Body of pancreas (tissue), 4 donors: ENCODE data around the gene PHF24. TPM values are rescaled to one million over a fixed set of nuclear protein-coding genes. Genes with fewer than 3 reads are reported as not detected.
A peak's percentile ranks its signal among the peaks of the same experiment; 100 is the strongest.

ENCODE experiments used
- ATAC-seq: fragments of 150-250 bp; one replicate; pipeline ENCODE4 v1.9.1; 2016
- DNase-seq, 4 donors: peaks; one replicate each; pipeline ENCODE4 v3.0.0-alpha.2; 2019
- H3K27ac ChIP-seq, 4 donors: fragments of 200-600 bp; sonication (generic); 1 replicate in 3 of 4; 2 replicates in 1 of 4; pipeline versions ENCODE4 v1.5.1 to v1.6.1; 2016 to 2019; ENCODE audit warnings: mild to moderate bottlenecking in 1 of 4, mixed read lengths in 1 of 4, moderate library complexity in 1 of 4
- H3K27me3 ChIP-seq, 2 donors: fragments of 200-600 bp; sonication (generic); one replicate each; pipeline ENCODE4 v1.6.0; 2016; ENCODE audit warnings: mild to moderate bottlenecking in 1 of 2
- H3K36me3 ChIP-seq, 2 donors: fragments of 200-600 bp; sonication (generic); replicated peaks in 1 of 2; 2 replicates each; pipeline ENCODE4 v1.5.1; 2016; ENCODE audit warnings: low read depth in 2 of 2; ENCODE audit not compliant: insufficient read depth in 1 of 2
- H3K4me1 ChIP-seq: fragments of 200-600 bp; sonication (generic); one replicate; pipeline ENCODE4 v1.6.0; 2016
- H3K4me3 ChIP-seq, 2 donors: fragments of 200-600 bp; sonication (generic); 1 replicate in 1 of 2; 2 replicates in 1 of 2; pipeline ENCODE4 v1.5.1; 2016 to 2019
- H3K9me3 ChIP-seq, 3 donors: fragments of 200-600 bp; sonication (generic); 1 replicate in 2 of 3; 2 replicates in 1 of 3; pipeline ENCODE4 v1.5.1; 2016
- POLR2A ChIP-seq, 3 donors: fragments of 450-650 bp; IDR thresholded peaks; one replicate each; pipeline ENCODE4 v1.6.1; 2016; ENCODE audit warnings: antibody characterized with exemption in 3 of 3, mild to moderate bottlenecking in 2 of 3
- WGBS, 2 donors: methylation state at CpG; one replicate each; pipeline ENCODE4 v1.1.5; 2017; 5-methylcytosine and 5-hydroxymethylcytosine counted together
- intact Hi-C: fragments of 100-400 bp; cut with DNase I; formaldehyde crosslinking; loops from one replicate; pipeline ENCODE4 v1.15.1; 2023
- total RNA-seq, 2 donors: library from RNA; depleted of rRNA; stranded (reverse); fragments of >200 nt; gene quantifications; one replicate each; pipeline ENCODE4 v1.1.0, GENCODE V29; 2016
- TF ChIP-seq, protein P1 (sequence below), 7 experiments: fragments of 450-650 bp in 4 of 7; fragments of 200-600 bp in 3 of 7; sonication (generic) in 3 of 7; IDR thresholded peaks; one replicate each; pipeline ENCODE4 v1.5.1; 2016 to 2019; ENCODE audit warnings: antibody characterized with exemption in 7 of 7

Gene PHF24
- total RNA-seq, 2 donors from 2014 or later = 0.26 TPM; not detected in 1

DNA sequence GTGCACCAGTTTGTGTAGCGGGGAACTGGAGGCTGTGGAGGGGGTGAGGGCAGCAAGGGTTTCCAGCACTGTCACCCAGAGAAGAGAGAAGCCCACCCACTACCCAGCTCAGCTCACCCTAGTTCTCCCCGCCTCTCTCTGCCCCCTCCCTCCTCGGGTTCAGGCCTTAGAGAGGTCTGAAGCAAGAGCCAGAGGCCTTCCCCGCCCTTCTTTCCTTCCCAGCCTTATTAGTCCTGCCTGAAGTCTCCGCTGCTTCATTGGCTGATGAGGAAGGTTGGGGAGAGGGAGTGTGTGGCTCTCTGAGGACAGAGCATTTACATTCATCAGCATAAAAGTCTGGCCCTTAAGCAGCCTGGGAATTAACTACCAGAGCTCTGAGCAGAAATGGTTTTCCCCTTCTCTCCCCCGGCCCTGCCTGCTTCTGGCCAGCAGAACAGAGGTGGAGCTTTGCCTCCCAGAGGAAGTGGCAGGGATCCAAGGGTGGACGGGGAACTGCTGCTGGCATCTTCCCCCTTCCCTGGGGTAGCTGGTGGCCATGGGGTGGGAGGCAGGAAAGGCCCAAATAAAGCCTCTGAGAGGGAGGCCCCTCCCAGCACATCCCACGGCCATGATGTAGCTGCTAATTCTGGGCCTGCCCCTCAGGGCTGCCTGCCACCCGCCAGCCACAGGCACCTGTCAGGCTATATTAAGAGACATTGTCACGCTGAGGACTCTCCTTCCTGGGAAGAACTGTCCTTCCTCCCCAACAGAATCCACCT is 35.6 kb downstream of the PHF24 start:
- WGBS, 2 donors = 67% methylated on average over 7 to 10 of the region's 10 CpGs
- intact Hi-C loops = no loop called here
- ATAC-seq = no peak

DNA sequence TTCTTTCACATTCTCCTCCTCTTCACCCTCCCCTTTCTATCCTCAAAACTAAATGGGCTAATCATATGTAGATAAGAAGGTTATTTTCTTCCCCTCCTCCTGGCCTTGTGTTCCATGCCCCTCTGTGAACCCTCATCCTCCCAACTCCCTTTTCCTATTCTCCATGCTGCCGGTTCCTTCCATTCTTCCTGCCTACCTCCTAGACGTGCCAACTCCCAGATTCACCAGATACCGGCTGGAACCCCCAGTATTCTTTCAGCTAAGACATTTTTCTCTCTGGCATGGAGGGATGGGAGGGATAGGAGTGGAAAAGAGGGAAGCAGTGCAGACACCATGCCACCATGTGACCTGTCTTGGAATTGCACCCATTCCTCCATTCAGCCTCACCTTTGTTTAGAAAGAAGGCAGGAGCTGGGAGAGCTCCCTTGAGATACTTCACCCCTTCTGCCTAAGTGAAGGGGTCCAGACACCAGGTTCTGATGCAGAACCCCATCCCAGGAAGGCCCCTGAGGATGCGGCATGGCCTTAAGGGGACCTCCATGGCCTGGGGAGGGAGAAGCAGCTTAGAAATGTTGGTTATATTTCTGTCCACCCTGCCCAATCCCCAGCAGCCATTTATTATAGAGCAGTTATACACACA is 36.3 kb downstream of the PHF24 start:
- Histone ChIP-seq H3K4me1 (peaks cover 29% of the 10 kb centered on the region), H3K9me3 (no peaks in the 10 kb centered on the region), H3K27me3 (no peaks in the 10 kb centered on the region), H3K36me3 (no peaks in the 10 kb centered on the region), H3K27ac (peak overlapping the region in 2 of 4 donors; percentile 22 to 28), H3K4me3 (no peak overlapping the region)
- DNase-seq (peak in 2 of 4 donors; percentile 41 to 57), ATAC-seq (no peak)
- no peak for TF ChIP-seq POLR2A (IDR thresholded peaks at IDR 0.05)
- TF ChIP-seq, protein P1, sequence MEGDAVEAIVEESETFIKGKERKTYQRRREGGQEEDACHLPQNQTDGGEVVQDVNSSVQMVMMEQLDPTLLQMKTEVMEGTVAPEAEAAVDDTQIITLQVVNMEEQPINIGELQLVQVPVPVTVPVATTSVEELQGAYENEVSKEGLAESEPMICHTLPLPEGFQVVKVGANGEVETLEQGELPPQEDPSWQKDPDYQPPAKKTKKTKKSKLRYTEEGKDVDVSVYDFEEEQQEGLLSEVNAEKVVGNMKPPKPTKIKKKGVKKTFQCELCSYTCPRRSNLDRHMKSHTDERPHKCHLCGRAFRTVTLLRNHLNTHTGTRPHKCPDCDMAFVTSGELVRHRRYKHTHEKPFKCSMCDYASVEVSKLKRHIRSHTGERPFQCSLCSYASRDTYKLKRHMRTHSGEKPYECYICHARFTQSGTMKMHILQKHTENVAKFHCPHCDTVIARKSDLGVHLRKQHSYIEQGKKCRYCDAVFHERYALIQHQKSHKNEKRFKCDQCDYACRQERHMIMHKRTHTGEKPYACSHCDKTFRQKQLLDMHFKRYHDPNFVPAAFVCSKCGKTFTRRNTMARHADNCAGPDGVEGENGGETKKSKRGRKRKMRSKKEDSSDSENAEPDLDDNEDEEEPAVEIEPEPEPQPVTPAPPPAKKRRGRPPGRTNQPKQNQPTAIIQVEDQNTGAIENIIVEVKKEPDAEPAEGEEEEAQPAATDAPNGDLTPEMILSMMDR (IDR thresholded peaks at IDR 0.05) = peak in 6 of 7 experiments; percentile 39 to 69 (median 50)
- 32 to 38% methylated on average over 4 of the region's 4 CpGs for WGBS, 2 donors
- intact Hi-C loops = no loop called here

More for the DNA sequence above, 35.6 kb downstream of the PHF24 start:
- Histone ChIP-seq H3K27me3 (no peaks in the 10 kb centered on the region), H3K4me3 (no peak overlapping the region), H3K9me3 (no peaks in the 10 kb centered on the region), H3K27ac (peak overlapping the region in 2 of 4 donors; percentile 22 to 28), H3K36me3 (no peaks in the 10 kb centered on the region), H3K4me1 (peaks cover 32% of the 10 kb centered on the region)
- TF ChIP-seq POLR2A (IDR thresholded peaks at IDR 0.05) = no peak
- TF ChIP-seq, protein P1 (IDR thresholded peaks at IDR 0.05) = no peak
- peak; percentile 35 to 43 (median 38) for DNase-seq

DNA sequence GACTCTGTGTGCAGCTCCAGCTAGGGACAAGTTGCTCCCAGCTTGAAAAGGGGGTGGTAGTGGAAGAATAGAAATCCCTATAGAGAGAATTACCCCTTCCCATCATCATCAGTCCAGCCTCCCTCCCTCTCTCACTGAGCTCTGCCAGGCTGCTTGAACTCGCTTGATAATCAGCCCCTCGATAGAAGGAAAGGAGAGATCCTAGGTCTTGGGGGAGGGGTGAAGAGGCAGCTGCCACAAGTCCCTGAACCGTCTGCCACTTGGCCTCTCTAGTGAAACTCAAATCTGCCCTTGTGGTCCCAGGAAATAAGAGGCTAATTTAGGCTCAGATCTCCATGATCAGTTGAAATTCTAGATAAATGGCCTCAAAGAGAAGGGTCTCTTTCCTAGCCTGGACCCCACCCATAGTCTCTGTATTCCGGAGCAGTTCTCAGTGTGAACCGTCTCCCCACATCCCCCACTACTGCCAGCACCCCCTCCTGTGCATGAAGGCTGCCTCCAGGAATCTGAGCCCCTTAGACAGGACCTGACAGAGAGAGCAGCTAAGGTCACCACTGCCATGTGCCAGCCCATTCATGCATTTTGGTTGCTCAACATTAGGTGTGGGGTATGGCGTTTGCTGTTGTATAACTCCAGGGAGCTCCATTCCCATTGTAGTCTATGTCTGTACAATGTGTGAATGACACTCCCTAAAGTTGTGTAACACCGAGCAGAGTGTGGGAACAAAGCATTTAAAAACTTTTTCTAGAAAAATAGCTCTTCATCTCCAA is 37.0 kb downstream of the PHF24 start:
- peaks cover 29% of the 10 kb centered on the region for H3K4me1 ChIP-seq
- intact Hi-C loops = no loop called here
- DNase-seq (no peak), ATAC-seq (no peak)
- no peak overlapping the region for H3K4me3 ChIP-seq
- WGBS, 2 donors = 56 to 58% methylated on average over 5 to 7 of the region's 7 CpGs
- no peaks in the 10 kb centered on the region for H3K9me3 ChIP-seq
- no peaks in the 10 kb centered on the region for H3K36me3 ChIP-seq
- no peaks in the 10 kb centered on the region for H3K27me3 ChIP-seq
- peak overlapping the region in 1 of 4 donors; percentile 9 for H3K27ac ChIP-seq
- TF ChIP-seq, protein P1 (IDR thresholded peaks at IDR 0.05) = no peak
- TF ChIP-seq POLR2A (IDR thresholded peaks at IDR 0.05) = no peak

DNA sequence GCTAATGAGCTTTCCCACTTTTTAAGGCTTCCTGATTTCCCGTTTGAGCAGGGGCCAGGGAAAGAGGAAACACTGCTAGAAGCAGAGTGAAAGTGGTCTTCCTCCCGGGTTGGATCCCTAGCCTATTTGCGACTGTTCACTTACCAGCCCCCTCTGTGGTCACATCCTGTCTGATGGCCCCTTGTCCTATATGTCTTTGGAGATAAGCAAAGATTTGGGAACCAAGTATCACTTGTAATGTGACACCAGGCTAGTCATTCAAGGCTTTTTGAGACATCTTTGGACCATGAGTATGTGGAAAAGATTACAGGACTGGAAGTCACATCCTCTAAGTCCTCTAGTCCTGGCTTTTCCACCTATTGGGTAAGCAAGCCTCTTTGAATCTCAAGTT is 37.6 kb downstream of the PHF24 start:
- Histone ChIP-seq H3K4me3 (no peak overlapping the region), H3K4me1 (peaks cover 24% of the 10 kb centered on the region), H3K9me3 (no peaks in the 10 kb centered on the region), H3K27ac (peak overlapping the region in 1 of 4 donors; percentile 9), H3K36me3 (no peaks in the 10 kb centered on the region), H3K27me3 (no peaks in the 10 kb centered on the region)
- ATAC-seq (no peak), DNase-seq (no peak)
- WGBS, 2 donors = 45 to 66% methylated on average over 3 of the region's 3 CpGs
- intact Hi-C loops = no loop called here
- TF ChIP-seq POLR2A (IDR thresholded peaks at IDR 0.05) = no peak
- TF ChIP-seq, protein P1 (IDR thresholded peaks at IDR 0.05) = no peak
